Measurements from ENCODE around the gene EDRF1. TPM values are rescaled to one million over a fixed set of nuclear protein-coding genes. Genes with fewer than 3 reads are reported as not detected.

Gene EDRF1
- total RNA-seq, 2 donors from 2014 or later, result 14.2 to 28.6 TPM

DNA sequence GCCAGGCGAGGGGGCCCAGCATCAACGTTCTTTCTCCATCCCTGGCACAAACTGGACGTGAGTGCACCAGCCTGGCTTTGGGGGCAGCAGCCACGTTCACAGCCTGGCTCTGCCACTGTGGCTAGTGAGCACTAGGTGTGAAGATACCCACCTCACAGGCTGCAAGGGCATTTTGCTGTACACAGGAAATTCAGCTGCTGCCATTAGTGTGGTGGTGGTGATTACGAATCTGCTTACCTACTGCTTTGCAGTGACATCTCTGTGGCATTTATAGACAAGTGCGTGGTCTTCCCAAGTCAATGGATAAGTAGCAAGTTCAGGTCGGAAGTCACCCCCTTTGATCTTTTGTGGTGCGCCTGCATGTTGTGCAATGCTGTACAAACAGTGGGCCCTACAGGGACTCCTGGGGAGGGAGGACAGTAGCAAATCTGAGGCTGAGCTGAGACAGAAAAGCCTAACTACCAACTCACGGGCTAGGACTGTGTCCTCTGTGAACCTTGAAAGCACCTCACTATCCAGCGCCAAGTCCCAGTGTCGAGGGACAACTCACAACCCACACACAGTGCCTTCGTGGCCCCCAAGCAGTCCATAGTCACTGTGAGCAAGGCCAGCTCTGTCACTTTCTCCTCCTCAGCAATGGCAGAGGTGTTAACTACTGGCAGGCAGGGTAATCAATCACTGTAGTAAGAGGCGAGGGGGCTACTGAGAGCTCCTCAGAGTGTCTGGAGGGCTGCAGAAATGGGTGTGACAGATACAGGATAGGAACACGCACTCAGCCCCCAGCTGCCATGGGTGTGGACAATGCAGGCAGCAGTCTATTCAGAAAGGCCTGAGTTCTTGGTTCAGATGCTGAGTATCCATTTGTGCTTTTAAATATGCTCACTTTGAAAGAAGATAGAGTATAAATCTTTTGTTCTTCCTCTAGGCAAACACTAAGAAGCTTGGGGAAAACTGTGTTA, 73.1 kb downstream of the EDRF1 start:
- ATAC-seq (ENCODE audit: insufficient number of reproducible peaks, low FRiP score, low read depth) (no peak), DNase-seq (ENCODE audit: low spot score) (no peak)
- no peaks in the 10 kb centered on the region for H3K27me3 ChIP-seq (replicated peaks; ENCODE audit: insufficient read depth)
- no peak overlapping the region for H3K27ac ChIP-seq
- no peak overlapping the region for H3K4me3 ChIP-seq
- H3K4me1 ChIP-seq (ENCODE audit: control insufficient read depth in 1 of 2, low read depth in 2 of 2), result no peaks in the 10 kb centered on the region
- no peaks in the 10 kb centered on the region for H3K9me3 ChIP-seq
- H3K36me3 ChIP-seq, result peaks cover 30% of the 10 kb centered on the region
- TF ChIP-seq, protein P1, sequence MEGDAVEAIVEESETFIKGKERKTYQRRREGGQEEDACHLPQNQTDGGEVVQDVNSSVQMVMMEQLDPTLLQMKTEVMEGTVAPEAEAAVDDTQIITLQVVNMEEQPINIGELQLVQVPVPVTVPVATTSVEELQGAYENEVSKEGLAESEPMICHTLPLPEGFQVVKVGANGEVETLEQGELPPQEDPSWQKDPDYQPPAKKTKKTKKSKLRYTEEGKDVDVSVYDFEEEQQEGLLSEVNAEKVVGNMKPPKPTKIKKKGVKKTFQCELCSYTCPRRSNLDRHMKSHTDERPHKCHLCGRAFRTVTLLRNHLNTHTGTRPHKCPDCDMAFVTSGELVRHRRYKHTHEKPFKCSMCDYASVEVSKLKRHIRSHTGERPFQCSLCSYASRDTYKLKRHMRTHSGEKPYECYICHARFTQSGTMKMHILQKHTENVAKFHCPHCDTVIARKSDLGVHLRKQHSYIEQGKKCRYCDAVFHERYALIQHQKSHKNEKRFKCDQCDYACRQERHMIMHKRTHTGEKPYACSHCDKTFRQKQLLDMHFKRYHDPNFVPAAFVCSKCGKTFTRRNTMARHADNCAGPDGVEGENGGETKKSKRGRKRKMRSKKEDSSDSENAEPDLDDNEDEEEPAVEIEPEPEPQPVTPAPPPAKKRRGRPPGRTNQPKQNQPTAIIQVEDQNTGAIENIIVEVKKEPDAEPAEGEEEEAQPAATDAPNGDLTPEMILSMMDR (IDR thresholded peaks at IDR 0.05), result no peak

DNA sequence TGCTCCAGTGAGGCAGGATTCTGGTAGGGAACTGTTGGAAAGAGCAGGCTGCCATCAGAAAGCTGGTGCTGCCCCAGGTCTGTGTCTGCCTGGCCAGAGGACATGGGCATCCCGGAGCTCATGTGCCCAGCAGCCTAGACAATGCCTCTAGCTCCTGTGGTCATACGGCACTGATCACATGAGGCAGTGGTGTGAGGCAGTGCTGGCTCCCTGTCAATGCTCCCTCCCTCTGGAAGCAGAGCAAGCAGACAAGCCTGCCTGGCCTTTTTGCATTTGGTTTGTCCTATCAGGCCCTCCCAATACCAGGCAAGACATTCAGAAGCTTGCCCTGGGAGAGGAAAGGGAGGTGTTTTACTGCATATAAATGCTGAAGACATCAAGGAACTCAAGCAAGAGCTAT, 75.6 kb downstream of the EDRF1 start:
- H3K27me3 ChIP-seq (replicated peaks; ENCODE audit: insufficient read depth), result no peaks in the 10 kb centered on the region
- DNase-seq (ENCODE audit: low spot score), result no peak
- no peak for ATAC-seq (ENCODE audit: insufficient number of reproducible peaks, low FRiP score, low read depth)
- no peaks in the 10 kb centered on the region for H3K4me1 ChIP-seq (ENCODE audit: control insufficient read depth in 1 of 2, low read depth in 2 of 2)
- H3K36me3 ChIP-seq, result peaks cover 42% of the 10 kb centered on the region
- TF ChIP-seq, protein P1 (IDR thresholded peaks at IDR 0.05), result no peak
- H3K27ac ChIP-seq, result no peak overlapping the region
- H3K9me3 ChIP-seq, result no peaks in the 10 kb centered on the region
- H3K4me3 ChIP-seq, result no peak overlapping the region

DNA sequence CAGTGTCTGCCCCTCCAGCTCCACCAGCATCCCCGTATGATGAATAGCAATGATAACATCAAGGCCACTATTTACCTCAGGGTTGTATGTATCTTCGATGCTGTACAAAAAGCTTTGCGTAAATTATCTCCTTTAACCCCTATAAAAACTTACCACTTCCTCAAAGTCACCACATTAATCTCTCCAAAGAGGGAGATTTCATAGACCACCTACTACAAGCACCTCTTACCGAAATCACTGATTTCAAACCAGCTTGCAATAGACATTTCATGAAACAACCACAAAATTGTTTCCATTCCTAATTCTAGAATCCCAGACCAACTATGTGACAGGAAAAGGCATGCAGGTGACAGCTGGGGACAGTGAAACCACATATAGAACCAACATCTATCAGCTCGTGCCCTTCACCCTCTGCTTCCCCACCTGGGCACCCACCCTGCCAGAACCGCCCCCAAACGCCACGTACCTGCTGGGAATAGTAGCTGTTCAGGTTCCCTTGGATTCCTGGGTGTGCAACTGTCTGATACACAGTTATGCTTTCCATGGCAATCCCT, 76.2 kb downstream of the EDRF1 start:
- Histone ChIP-seq H3K4me3 (no peak overlapping the region), H3K27ac (no peak overlapping the region), H3K4me1 (ENCODE audit: control insufficient read depth in 1 of 2, low read depth in 2 of 2) (no peaks in the 10 kb centered on the region), H3K36me3 (peaks cover 42% of the 10 kb centered on the region), H3K27me3 (replicated peaks; ENCODE audit: insufficient read depth) (no peaks in the 10 kb centered on the region), H3K9me3 (no peaks in the 10 kb centered on the region)
- DNase-seq (ENCODE audit: low spot score), result no peak
- TF ChIP-seq, protein P1 (IDR thresholded peaks at IDR 0.05), result no peak
- no peak for ATAC-seq (ENCODE audit: insufficient number of reproducible peaks, low FRiP score, low read depth)

GRCh38 chr10:125797424-125797823, 77.9 kb downstream of the EDRF1 start:
- no peak overlapping the region for H3K4me3 ChIP-seq
- no peak for DNase-seq (ENCODE audit: low spot score)
- H3K9me3 ChIP-seq, result no peaks in the 10 kb centered on the region
- H3K27ac ChIP-seq, result no peak overlapping the region
- no peaks in the 10 kb centered on the region for H3K4me1 ChIP-seq (ENCODE audit: control insufficient read depth in 1 of 2, low read depth in 2 of 2)
- peaks cover 43% of the 10 kb centered on the region for H3K36me3 ChIP-seq
- TF ChIP-seq, protein P1 (IDR thresholded peaks at IDR 0.05), result no peak
- no peaks in the 10 kb centered on the region for H3K27me3 ChIP-seq (replicated peaks; ENCODE audit: insufficient read depth)
- ATAC-seq (ENCODE audit: insufficient number of reproducible peaks, low FRiP score, low read depth), result no peak

DNA sequence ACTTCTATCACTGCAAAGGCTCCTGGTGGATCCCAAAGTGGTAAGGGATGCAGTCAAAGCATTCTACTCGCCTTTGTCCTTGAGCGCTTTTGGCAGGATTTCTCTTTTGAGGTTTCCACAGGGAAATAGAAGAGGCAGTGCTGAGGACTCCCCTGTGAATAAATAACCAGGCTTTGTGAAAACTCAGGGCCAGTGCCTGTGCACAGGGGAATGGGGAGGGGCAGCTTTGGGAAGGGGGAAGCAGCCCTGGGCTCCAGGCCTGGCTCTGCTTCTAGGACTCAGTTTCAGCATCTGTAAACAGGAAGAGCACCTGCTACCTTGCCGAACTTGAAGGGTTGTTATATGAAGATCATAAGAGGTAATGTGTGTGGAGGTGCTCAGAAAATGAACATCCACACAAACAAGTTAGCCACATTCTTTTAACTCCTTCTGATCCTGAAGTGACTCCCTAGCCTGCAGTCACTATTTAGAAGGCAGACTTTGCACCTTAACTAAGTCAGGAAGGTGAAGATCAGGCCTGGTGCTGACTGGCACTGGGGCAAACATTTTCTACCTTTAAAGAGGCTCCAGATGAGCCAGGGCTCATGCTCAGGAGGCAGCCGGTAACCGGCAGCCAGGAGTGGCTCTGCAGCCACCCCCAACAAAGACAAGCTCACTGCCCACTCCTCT, 78.6 kb downstream of the EDRF1 start:
- no peak overlapping the region for H3K4me3 ChIP-seq
- DNase-seq (ENCODE audit: low spot score), result no peak
- TF ChIP-seq, protein P1 (IDR thresholded peaks at IDR 0.05), result no peak
- ATAC-seq (ENCODE audit: insufficient number of reproducible peaks, low FRiP score, low read depth), result no peak
- H3K4me1 ChIP-seq (ENCODE audit: control insufficient read depth in 1 of 2, low read depth in 2 of 2), result no peaks in the 10 kb centered on the region
- H3K27me3 ChIP-seq (replicated peaks; ENCODE audit: insufficient read depth), result no peaks in the 10 kb centered on the region
- no peaks in the 10 kb centered on the region for H3K9me3 ChIP-seq
- no peak overlapping the region for H3K27ac ChIP-seq
- H3K36me3 ChIP-seq, result peaks cover 37% of the 10 kb centered on the region

All from thoracic aorta (tissue), 2 donors.